ENCODE results near the gene MTHFD2.
A peak's percentile ranks its signal among the peaks of the same experiment; 100 is the strongest.

Gene MTHFD2

GRCh38 chr2:74260495-74260894 lies 62.1 kb downstream of the MTHFD2 start:
- TF ChIP-seq CTCF (IDR thresholded peaks at IDR 0.05; ENCODE audit: insufficient read depth, low read length, poor library complexity, severe bottlenecking) = no peak
- H3K36me3 ChIP-seq (ENCODE audit: control insufficient read depth, insufficient read depth, low read length) = no peaks in the 10 kb centered on the region
- H3K4me3 ChIP-seq (replicated peaks; ENCODE audit: low read depth, low read length) = no peak overlapping the region
- no peaks in the 10 kb centered on the region for H3K27me3 ChIP-seq (replicated peaks; ENCODE audit: control insufficient read depth, insufficient read depth, low read length)
- DNase-seq (ENCODE audit: extremely low read depth, insufficient read length) = no peak

GRCh38 chr2:74261204-74261864 lies 62.9 kb downstream of the MTHFD2 start:
- Histone ChIP-seq H3K4me3 (replicated peaks; ENCODE audit: low read depth, low read length) (no peak overlapping the region), H3K36me3 (ENCODE audit: control insufficient read depth, insufficient read depth, low read length) (no peaks in the 10 kb centered on the region), H3K27me3 (replicated peaks; ENCODE audit: control insufficient read depth, insufficient read depth, low read length) (no peaks in the 10 kb centered on the region)
- DNase-seq (ENCODE audit: extremely low read depth, insufficient read length) = no peak
- no peak for TF ChIP-seq CTCF (IDR thresholded peaks at IDR 0.05; ENCODE audit: insufficient read depth, low read length, poor library complexity, severe bottlenecking)

GRCh38 chr2:74262681-74263080 lies 64.3 kb downstream of the MTHFD2 start:
- TF ChIP-seq CTCF (IDR thresholded peaks at IDR 0.05; ENCODE audit: insufficient read depth, low read length, poor library complexity, severe bottlenecking) = no peak
- no peaks in the 10 kb centered on the region for H3K36me3 ChIP-seq (ENCODE audit: control insufficient read depth, insufficient read depth, low read length)
- no peaks in the 10 kb centered on the region for H3K27me3 ChIP-seq (replicated peaks; ENCODE audit: control insufficient read depth, insufficient read depth, low read length)
- no peak for DNase-seq (ENCODE audit: extremely low read depth, insufficient read length)
- H3K4me3 ChIP-seq (replicated peaks; ENCODE audit: low read depth, low read length) = no peak overlapping the region

GRCh38 chr2:74264281-74264680 lies 65.9 kb downstream of the MTHFD2 start:
- Histone ChIP-seq H3K27me3 (replicated peaks; ENCODE audit: control insufficient read depth, insufficient read depth, low read length) (no peaks in the 10 kb centered on the region), H3K36me3 (ENCODE audit: control insufficient read depth, insufficient read depth, low read length) (no peaks in the 10 kb centered on the region), H3K4me3 (replicated peaks; ENCODE audit: low read depth, low read length) (no peak overlapping the region)
- DNase-seq (ENCODE audit: extremely low read depth, insufficient read length) = no peak
- TF ChIP-seq CTCF (IDR thresholded peaks at IDR 0.05; ENCODE audit: insufficient read depth, low read length, poor library complexity, severe bottlenecking) = no peak

GRCh38 chr2:74267068-74267467 lies 68.7 kb downstream of the MTHFD2 start:
- no peaks in the 10 kb centered on the region for H3K36me3 ChIP-seq (ENCODE audit: control insufficient read depth, insufficient read depth, low read length)
- H3K27me3 ChIP-seq (replicated peaks; ENCODE audit: control insufficient read depth, insufficient read depth, low read length) = no peaks in the 10 kb centered on the region
- TF ChIP-seq CTCF (IDR thresholded peaks at IDR 0.05; ENCODE audit: insufficient read depth, low read length, poor library complexity, severe bottlenecking) = peak; percentile 68
- no peak for DNase-seq (ENCODE audit: extremely low read depth, insufficient read length)
- H3K4me3 ChIP-seq (replicated peaks; ENCODE audit: low read depth, low read length) = no peak overlapping the region

Data from GM06990 (cell line).